ENCODE results near the gene SHC3. TPM values are rescaled to one million over a fixed set of nuclear protein-coding genes. Genes with fewer than 3 reads are reported as not detected.

The SHC3 gene
- total and polyA plus RNA-seq, 8 donors = 0.15 to 1.7 (median 1.0) TPM

DNA sequence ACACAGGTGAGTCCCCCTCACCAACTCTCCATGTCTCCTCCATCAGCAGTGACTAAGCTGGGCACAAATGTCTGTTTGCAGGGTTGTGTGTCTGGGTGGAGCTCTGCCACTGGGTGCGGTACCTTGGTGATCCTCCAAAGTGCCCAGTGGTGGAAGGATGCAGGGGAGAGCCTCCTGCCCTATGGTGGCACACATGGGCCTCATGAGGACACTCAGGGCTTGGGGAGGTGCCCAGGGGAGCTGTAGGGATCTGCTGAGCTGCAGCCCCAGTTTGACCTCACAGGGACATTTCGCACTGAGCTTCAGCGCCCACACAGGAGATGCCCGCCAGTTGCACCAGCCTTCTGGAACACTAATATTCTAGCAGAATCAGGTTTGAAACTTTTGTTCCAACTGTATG is 157.9 kb downstream of the SHC3 start:
- TF ChIP-seq EP300 (IDR thresholded peaks at IDR 0.05) = no peak
- TF ChIP-seq POLR2AphosphoS5 (IDR thresholded peaks at IDR 0.05) = no peak
- TF ChIP-seq POLR2A (IDR thresholded peaks at IDR 0.05) = no peak
- TF ChIP-seq CTCF (IDR thresholded peaks at IDR 0.05) = no peak
- H3K4me3 ChIP-seq = no peak overlapping the region
- H3K36me3 ChIP-seq = no peaks in the 10 kb centered on the region
- no peaks in the 10 kb centered on the region for H3K9me3 ChIP-seq
- intact Hi-C loops (cut with DNase I; ENCODE audit: low total_unique reads) = no loop called here
- H3K27ac ChIP-seq = peak overlapping the region in 4 of 5 donors; percentile 79 to 84 (median 79)
- no peaks in the 10 kb centered on the region for H3K27me3 ChIP-seq
- WGBS, 5 donors = 80 to 99% (median 96%) methylated on average over 3 to 4 of the region's 4 CpGs
- DNase-seq = no peak
- H3K4me1 ChIP-seq = peaks cover 18 to 30% (median 24%) of the 10 kb centered on the region in 4 donors

GRCh38 chr9:89015336-89015735 is 163.3 kb downstream of the SHC3 start:
- no peaks in the 10 kb centered on the region for H3K9me3 ChIP-seq
- intact Hi-C loops (cut with DNase I; ENCODE audit: low total_unique reads) = no loop called here
- H3K36me3 ChIP-seq = no peaks in the 10 kb centered on the region
- no peak overlapping the region for H3K27ac ChIP-seq
- H3K4me3 ChIP-seq = no peak overlapping the region
- TF ChIP-seq EP300 (IDR thresholded peaks at IDR 0.05) (no peak), CTCF (IDR thresholded peaks at IDR 0.05) (no peak), POLR2A (IDR thresholded peaks at IDR 0.05) (no peak), POLR2AphosphoS5 (IDR thresholded peaks at IDR 0.05) (no peak)
- no peaks in the 10 kb centered on the region for H3K4me1 ChIP-seq
- no peak for DNase-seq
- no peaks in the 10 kb centered on the region for H3K27me3 ChIP-seq
- WGBS, 5 donors = 66 to 86% (median 79%) methylated on average over 2 of the region's 2 CpGs

DNA sequence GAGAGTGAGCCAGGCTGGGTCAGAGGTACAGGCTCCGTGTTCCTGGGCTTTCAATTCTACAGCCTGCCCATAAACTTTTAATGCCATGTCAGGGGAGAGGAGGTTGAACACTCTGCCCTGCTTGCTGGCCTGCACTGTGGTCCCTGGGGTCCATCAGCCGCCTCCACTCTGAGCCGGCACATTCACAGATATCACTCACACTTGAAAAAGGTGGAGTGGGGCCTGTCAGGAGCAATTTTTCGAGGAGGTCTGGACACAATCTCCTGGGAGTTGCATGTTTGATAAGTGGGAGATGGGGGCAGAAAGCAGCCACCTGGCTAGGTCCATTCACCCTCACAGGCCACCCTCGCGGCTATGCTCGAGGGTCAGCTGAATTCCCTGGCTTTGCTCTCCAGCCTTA is 164.5 kb downstream of the SHC3 start:
- 84 to 92% (median 91%) methylated on average over 6 to 7 of the region's 7 CpGs for WGBS, 5 donors
- no peaks in the 10 kb centered on the region for H3K4me1 ChIP-seq
- H3K27ac ChIP-seq = no peak overlapping the region
- H3K9me3 ChIP-seq = no peaks in the 10 kb centered on the region
- H3K27me3 ChIP-seq = no peaks in the 10 kb centered on the region
- intact Hi-C loops (cut with DNase I; ENCODE audit: low total_unique reads) = no loop called here
- H3K4me3 ChIP-seq = no peak overlapping the region
- no peaks in the 10 kb centered on the region for H3K36me3 ChIP-seq
- no peak for DNase-seq
- TF ChIP-seq EP300 (IDR thresholded peaks at IDR 0.05) (no peak), POLR2AphosphoS5 (IDR thresholded peaks at IDR 0.05) (no peak), POLR2A (IDR thresholded peaks at IDR 0.05) (no peak), CTCF (IDR thresholded peaks at IDR 0.05) (no peak)

- no peaks in the 10 kb centered on the region for H3K9me3 ChIP-seq
- no peaks in the 10 kb centered on the region for H3K27me3 ChIP-seq
- no peaks in the 10 kb centered on the region for H3K4me1 ChIP-seq
- DNase-seq = no peak
- TF ChIP-seq POLR2A (IDR thresholded peaks at IDR 0.05) (no peak), POLR2AphosphoS5 (IDR thresholded peaks at IDR 0.05) (no peak), EP300 (IDR thresholded peaks at IDR 0.05) (no peak), CTCF (IDR thresholded peaks at IDR 0.05) (no peak)
- no peak overlapping the region for H3K27ac ChIP-seq
- intact Hi-C loops (cut with DNase I; ENCODE audit: low total_unique reads) = no loop called here
- no peak overlapping the region for H3K4me3 ChIP-seq
- WGBS, 5 donors = 86 to 97% (median 88%) methylated on average over 1 of the region's 1 CpG
- H3K36me3 ChIP-seq = no peaks in the 10 kb centered on the region
These were observed 165.0 kb downstream of the SHC3 start for GRCh38 chr9:89013660-89014059.

All from stomach (tissue), 9 donors.